ENCODE results near the gene CRYL1.

The CRYL1 gene

GRCh38 chr13:20497006-20497775 lies 28.5 kb downstream of the CRYL1 start:
- Histone ChIP-seq H2AFZ (ENCODE audit: low read depth, low read length) (no peak overlapping the region), H3K4me3 (ENCODE audit: low read length) (no peak overlapping the region), H3K4me1 (ENCODE audit: insufficient read depth, low read length) (no peaks in the 10 kb centered on the region), H3K9me3 (ENCODE audit: low read length) (no peaks in the 10 kb centered on the region), H3K36me3 (ENCODE audit: insufficient read depth, low read length) (no peaks in the 10 kb centered on the region), H3K27me3 (ENCODE audit: insufficient read depth, low read length) (no peaks in the 10 kb centered on the region)

- H3K4me1 ChIP-seq (ENCODE audit: insufficient read depth, low read length) = no peaks in the 10 kb centered on the region
- no peaks in the 10 kb centered on the region for H3K9me3 ChIP-seq (ENCODE audit: low read length)
- H3K36me3 ChIP-seq (ENCODE audit: insufficient read depth, low read length) = no peaks in the 10 kb centered on the region
- H3K27me3 ChIP-seq (ENCODE audit: insufficient read depth, low read length) = no peaks in the 10 kb centered on the region
- H2AFZ ChIP-seq (ENCODE audit: low read depth, low read length) = no peak overlapping the region
- H3K4me3 ChIP-seq (ENCODE audit: low read length) = no peak overlapping the region
These were observed 30.3 kb downstream of the CRYL1 start for GRCh38 chr13:20495087-20496023.

GRCh38 chr13:20494656-20495055 lies 31.0 kb downstream of the CRYL1 start:
- no peaks in the 10 kb centered on the region for H3K9me3 ChIP-seq (ENCODE audit: low read length)
- no peak overlapping the region for H2AFZ ChIP-seq (ENCODE audit: low read depth, low read length)
- no peaks in the 10 kb centered on the region for H3K27me3 ChIP-seq (ENCODE audit: insufficient read depth, low read length)
- H3K36me3 ChIP-seq (ENCODE audit: insufficient read depth, low read length) = no peaks in the 10 kb centered on the region
- no peaks in the 10 kb centered on the region for H3K4me1 ChIP-seq (ENCODE audit: insufficient read depth, low read length)
- H3K4me3 ChIP-seq (ENCODE audit: low read length) = no peak overlapping the region

DNA sequence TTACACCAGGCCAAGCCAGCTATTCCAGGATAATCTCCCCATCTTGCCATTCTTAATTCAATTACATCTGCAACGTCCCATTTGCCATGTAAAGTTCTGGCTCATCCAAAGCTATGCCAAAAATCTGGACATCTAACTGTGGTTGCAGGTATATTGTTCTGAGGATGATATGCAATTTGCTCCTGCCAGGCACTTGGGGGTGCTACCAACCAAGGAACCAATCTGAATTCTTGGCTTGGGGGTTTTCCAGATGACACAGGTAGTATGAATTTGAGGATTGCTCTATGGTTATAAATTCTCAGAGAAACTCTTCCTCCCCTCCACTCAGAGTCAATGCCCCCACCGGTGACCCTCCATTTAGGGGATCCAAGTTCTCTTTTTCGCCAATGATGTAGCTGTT lies 33.0 kb downstream of the CRYL1 start:
- H3K4me3 ChIP-seq (ENCODE audit: low read length) = no peak overlapping the region
- H3K27me3 ChIP-seq (ENCODE audit: insufficient read depth, low read length) = no peaks in the 10 kb centered on the region

GRCh38 chr13:20491926-20492435 lies 33.7 kb downstream of the CRYL1 start:
- Histone ChIP-seq H3K9me3 (ENCODE audit: low read length) (no peaks in the 10 kb centered on the region), H2AFZ (ENCODE audit: low read depth, low read length) (no peak overlapping the region), H3K36me3 (ENCODE audit: insufficient read depth, low read length) (no peaks in the 10 kb centered on the region), H3K4me3 (ENCODE audit: low read length) (no peak overlapping the region), H3K27me3 (ENCODE audit: insufficient read depth, low read length) (no peaks in the 10 kb centered on the region), H3K4me1 (ENCODE audit: insufficient read depth, low read length) (no peaks in the 10 kb centered on the region)

More for the DNA sequence above, 33.0 kb downstream of the CRYL1 start:
- H3K4me1 ChIP-seq (ENCODE audit: insufficient read depth, low read length) = no peaks in the 10 kb centered on the region
- no peaks in the 10 kb centered on the region for H3K36me3 ChIP-seq (ENCODE audit: insufficient read depth, low read length)
- no peak overlapping the region for H2AFZ ChIP-seq (ENCODE audit: low read depth, low read length)
- no peaks in the 10 kb centered on the region for H3K9me3 ChIP-seq (ENCODE audit: low read length)

- no peaks in the 10 kb centered on the region for H3K27me3 ChIP-seq (ENCODE audit: insufficient read depth, low read length)
- H3K4me1 ChIP-seq (ENCODE audit: insufficient read depth, low read length) = no peaks in the 10 kb centered on the region
- H2AFZ ChIP-seq (ENCODE audit: low read depth, low read length) = no peak overlapping the region
- H3K36me3 ChIP-seq (ENCODE audit: insufficient read depth, low read length) = no peaks in the 10 kb centered on the region
- H3K9me3 ChIP-seq (ENCODE audit: low read length) = no peaks in the 10 kb centered on the region
- H3K4me3 ChIP-seq (ENCODE audit: low read length) = no peak overlapping the region
These were observed 36.4 kb downstream of the CRYL1 start for GRCh38 chr13:20489185-20489820.

DNA sequence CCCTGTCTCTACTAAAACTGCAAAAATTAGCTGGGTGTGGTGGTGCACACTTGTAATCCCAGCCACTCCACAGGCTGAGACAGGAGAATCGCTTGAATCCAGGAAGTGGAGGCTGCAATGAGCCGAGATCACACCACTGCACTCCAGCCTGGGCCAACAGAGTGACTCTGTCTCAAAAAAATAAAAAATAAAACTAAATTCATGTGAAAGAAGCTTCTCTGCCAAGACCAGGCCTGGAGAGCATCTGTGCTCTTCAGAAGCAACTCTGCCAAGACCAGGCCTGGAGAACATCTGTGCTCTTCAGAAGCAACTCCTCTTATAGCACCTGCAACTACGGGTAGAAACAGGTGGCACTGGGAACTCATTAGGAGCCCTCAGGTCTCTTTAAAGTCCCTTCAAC lies 37.7 kb downstream of the CRYL1 start:
- H3K36me3 ChIP-seq (ENCODE audit: insufficient read depth, low read length) = no peaks in the 10 kb centered on the region
- H3K4me1 ChIP-seq (ENCODE audit: insufficient read depth, low read length) = no peaks in the 10 kb centered on the region
- no peak overlapping the region for H3K4me3 ChIP-seq (ENCODE audit: low read length)
- no peaks in the 10 kb centered on the region for H3K27me3 ChIP-seq (ENCODE audit: insufficient read depth, low read length)
- no peak overlapping the region for H2AFZ ChIP-seq (ENCODE audit: low read depth, low read length)
- no peaks in the 10 kb centered on the region for H3K9me3 ChIP-seq (ENCODE audit: low read length)

- H3K36me3 ChIP-seq (ENCODE audit: insufficient read depth, low read length) = no peaks in the 10 kb centered on the region
- H3K9me3 ChIP-seq (ENCODE audit: low read length) = no peaks in the 10 kb centered on the region
- H3K4me1 ChIP-seq (ENCODE audit: insufficient read depth, low read length) = no peaks in the 10 kb centered on the region
- H3K27me3 ChIP-seq (ENCODE audit: insufficient read depth, low read length) = no peaks in the 10 kb centered on the region
- no peak overlapping the region for H2AFZ ChIP-seq (ENCODE audit: low read depth, low read length)
- H3K4me3 ChIP-seq (ENCODE audit: low read length) = no peak overlapping the region
These were observed 42.9 kb downstream of the CRYL1 start for GRCh38 chr13:20482787-20483186.

- Histone ChIP-seq H2AFZ (ENCODE audit: low read depth, low read length) (no peak overlapping the region), H3K9me3 (ENCODE audit: low read length) (no peaks in the 10 kb centered on the region), H3K4me3 (ENCODE audit: low read length) (no peak overlapping the region), H3K4me1 (ENCODE audit: insufficient read depth, low read length) (no peaks in the 10 kb centered on the region), H3K27me3 (ENCODE audit: insufficient read depth, low read length) (no peaks in the 10 kb centered on the region), H3K36me3 (ENCODE audit: insufficient read depth, low read length) (no peaks in the 10 kb centered on the region)
These were observed 43.3 kb downstream of the CRYL1 start for GRCh38 chr13:20482275-20482761.

- Histone ChIP-seq H3K36me3 (ENCODE audit: insufficient read depth, low read length) (no peaks in the 10 kb centered on the region), H3K4me3 (ENCODE audit: low read length) (no peak overlapping the region), H2AFZ (ENCODE audit: low read depth, low read length) (no peak overlapping the region), H3K9me3 (ENCODE audit: low read length) (no peaks in the 10 kb centered on the region), H3K27me3 (ENCODE audit: insufficient read depth, low read length) (no peaks in the 10 kb centered on the region), H3K4me1 (ENCODE audit: insufficient read depth, low read length) (no peaks in the 10 kb centered on the region)
These were observed 48.3 kb downstream of the CRYL1 start for GRCh38 chr13:20477394-20477793.

DNA sequence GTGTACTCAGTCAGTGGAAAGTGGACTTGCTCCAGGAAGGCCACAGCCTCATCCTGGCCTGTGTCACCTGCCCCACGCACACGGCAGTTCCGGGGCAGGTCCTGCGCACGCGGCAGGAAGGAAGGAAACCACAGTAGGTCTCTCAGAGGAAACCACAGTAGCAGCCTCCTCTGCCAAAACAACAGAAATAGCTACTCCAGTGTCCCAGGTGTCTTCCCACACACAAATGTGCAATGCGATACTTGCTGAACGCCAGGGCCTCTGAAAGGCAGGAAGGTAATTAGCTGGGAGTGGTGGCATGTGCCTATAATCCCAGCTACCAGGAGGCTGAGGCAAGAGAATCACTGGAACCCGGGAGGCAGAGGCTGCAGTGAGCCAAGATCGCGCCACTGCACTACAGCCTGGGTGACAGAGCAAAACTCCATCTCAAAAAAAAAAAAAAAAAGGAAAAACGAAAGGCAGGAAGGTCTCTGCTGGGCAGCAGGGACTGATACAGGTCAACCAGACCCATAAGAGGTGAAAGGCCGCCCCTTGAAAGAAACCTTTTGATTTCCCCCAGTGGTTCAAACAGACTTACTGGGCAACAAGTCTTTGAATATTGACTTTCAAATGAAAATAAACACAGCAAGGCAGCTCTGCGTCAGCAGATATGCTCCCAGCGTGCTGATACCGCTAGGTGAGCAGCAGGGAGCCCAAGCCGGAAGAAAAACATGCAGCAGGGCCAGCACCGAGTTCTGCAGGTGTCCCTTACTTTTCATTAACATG lies 49.5 kb downstream of the CRYL1 start:
- H3K36me3 ChIP-seq (ENCODE audit: insufficient read depth, low read length) = no peaks in the 10 kb centered on the region

GRCh38 chr13:20474515-20474914 lies 51.1 kb downstream of the CRYL1 start:
- no peaks in the 10 kb centered on the region for H3K4me1 ChIP-seq (ENCODE audit: insufficient read depth, low read length)
- no peaks in the 10 kb centered on the region for H3K9me3 ChIP-seq (ENCODE audit: low read length)
- no peaks in the 10 kb centered on the region for H3K36me3 ChIP-seq (ENCODE audit: insufficient read depth, low read length)
- no peak overlapping the region for H3K4me3 ChIP-seq (ENCODE audit: low read length)
- H2AFZ ChIP-seq (ENCODE audit: low read depth, low read length) = no peak overlapping the region
- H3K27me3 ChIP-seq (ENCODE audit: insufficient read depth, low read length) = no peaks in the 10 kb centered on the region

More for the DNA sequence above, 49.5 kb downstream of the CRYL1 start:
- H3K4me3 ChIP-seq (ENCODE audit: low read length) = no peak overlapping the region
- H2AFZ ChIP-seq (ENCODE audit: low read depth, low read length) = no peak overlapping the region
- no peaks in the 10 kb centered on the region for H3K4me1 ChIP-seq (ENCODE audit: insufficient read depth, low read length)
- no peaks in the 10 kb centered on the region for H3K9me3 ChIP-seq (ENCODE audit: low read length)
- H3K27me3 ChIP-seq (ENCODE audit: insufficient read depth, low read length) = no peaks in the 10 kb centered on the region

Measured in neuron (in vitro differentiated cells).